ENCODE results near the gene FCHSD2. TPM values are rescaled to one million over a fixed set of nuclear protein-coding genes. Genes with fewer than 3 reads are reported as not detected.
"Not testable (repeated sequence)": the region's sequence is repeated elsewhere in the genome, so short reads cannot be mapped to it uniquely, and the experiment has no call there.

FCHSD2 gene
- polyA plus RNA-seq, 1 donor = 48.4 TPM

- DNase-seq = no peak
These were observed 130.8 kb downstream of the FCHSD2 start for GRCh38 chr11:73011126-73011817.

- no peak for DNase-seq
These were observed 132.1 kb downstream of the FCHSD2 start for GRCh38 chr11:73009972-73010371.

DNA sequence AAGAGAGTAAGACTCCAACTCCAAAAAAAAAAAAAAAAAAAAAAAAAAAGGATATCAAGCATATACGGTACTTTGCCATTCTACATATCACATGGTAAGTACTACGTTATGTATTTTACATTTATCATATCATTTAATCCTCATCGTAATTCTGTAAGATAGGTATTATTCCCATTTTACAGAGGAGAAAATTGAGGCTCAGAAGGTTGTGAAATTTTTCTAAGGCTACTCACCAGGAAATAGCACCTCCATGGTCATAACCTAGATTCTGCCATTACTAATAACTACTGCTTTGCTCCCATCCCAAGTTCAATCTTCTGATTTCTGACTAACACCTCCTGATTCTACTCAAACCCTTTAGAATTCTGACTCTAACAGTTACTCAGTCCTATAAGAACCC lies 138.0 kb downstream of the FCHSD2 start:
- DNase-seq = no peak

DNA sequence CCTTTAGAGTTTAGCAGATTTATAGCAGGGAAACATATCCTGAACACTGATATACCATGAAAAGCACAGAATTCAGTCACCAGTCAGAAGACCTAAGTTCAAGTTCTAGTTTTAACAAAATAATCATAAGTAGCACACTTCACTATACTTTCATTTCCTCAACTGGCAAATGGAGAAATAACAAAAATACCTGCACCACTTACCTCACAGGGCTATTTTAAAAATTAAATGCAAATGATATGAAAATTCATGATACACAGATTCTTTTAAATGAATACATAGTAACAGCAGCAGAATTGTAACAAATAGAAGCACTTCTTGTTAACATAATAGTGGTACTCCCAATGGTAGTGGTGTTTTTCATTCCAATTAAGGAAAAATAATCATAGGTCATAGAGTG lies 139.0 kb downstream of the FCHSD2 start:
- DNase-seq = no peak

- no peak for DNase-seq
These were observed 139.9 kb downstream of the FCHSD2 start for GRCh38 chr11:73002214-73002613.

DNA sequence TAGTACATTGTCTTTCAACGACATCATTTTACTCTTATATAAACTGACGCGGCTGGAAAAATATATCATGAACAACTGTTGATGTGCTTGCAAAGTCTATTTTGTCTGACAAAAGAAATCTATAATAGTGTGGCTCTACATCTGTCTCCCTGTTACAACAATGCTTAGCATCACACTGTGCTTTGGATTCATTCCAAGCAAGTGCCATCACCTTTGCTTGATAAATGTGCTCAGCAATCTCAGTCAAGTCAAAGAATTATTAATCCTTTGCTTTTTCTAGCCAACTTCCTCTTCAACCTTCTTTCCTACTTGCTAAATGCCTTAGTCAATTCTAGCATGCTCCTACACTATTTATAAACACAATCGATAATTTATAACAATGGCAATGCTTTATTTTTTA lies 140.5 kb downstream of the FCHSD2 start:
- DNase-seq = no peak

- no peak for DNase-seq
These were observed 143.4 kb downstream of the FCHSD2 start for GRCh38 chr11:72998676-72999075.

- DNase-seq = no peak
These were observed 145.2 kb downstream of the FCHSD2 start for GRCh38 chr11:72996959-72997358.

DNA sequence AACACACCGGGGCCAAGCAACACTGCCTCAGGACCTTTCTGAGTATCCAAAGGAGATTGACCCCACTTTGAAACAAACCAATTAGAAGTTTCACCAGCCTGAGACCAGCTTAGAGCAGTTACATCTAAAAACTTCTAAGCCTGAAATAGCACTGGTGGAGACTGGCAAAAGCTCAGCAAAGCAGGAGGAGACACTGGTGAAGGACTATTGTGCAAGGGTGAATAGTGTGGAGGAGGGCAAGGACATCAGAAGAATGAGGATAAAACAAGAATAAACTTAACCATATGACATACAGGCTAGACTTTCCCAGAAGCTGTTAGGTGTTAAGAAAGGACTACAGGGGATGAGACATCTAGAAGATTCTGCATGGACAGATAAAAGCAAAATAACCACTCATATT lies 152.4 kb downstream of the FCHSD2 start:
- no peak for DNase-seq

DNA sequence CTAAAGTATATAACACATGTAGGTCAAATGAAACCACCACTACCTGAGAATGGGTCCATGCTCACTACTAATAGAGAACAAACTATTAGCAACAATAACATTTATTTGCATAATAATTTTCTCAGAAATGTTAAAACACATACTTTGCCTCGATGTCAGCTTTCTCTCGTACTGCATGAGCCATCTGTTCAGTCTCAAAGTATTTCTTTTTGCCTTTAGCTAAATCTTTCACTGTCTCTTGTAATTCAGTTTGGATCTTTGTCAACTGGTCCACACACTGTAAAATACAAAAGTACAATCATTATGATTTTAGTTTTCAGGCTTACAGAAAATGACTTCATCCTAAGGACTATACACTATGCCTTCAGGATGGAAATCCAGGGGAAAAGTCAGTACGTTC lies 153.3 kb downstream of the FCHSD2 start:
- no peak for DNase-seq

GRCh38 chr11:72985645-72986044 lies 156.5 kb downstream of the FCHSD2 start:
- DNase-seq = no peak

DNA sequence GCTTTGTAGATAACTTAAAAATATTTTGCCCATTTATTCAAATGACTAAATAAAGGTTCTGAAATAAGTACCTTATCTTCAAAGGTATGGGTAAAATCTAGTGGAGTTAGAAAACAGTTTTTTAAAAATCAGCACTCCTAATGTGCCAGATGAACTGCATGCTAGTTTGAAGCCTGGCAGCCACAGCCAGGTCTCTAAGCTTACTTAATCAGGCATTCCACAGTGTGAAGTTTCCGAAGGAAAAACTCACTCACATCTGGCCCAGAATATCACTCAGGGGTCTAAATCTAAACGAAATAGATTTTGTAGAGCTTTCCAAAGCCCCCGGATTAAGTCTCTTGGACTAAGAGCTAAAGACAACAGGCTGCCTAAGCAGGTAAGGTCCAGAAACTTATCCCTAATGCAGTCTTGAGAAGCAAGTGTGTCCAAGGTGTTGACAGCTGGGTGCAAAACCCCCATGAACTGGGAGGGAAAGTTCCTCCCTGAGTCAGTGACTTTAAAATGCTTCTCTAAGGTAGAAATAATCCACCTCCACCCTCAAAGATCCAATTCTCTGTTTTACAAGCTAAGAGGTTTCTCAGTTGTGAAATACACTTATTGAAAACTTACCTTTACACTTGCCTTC lies 157.6 kb downstream of the FCHSD2 start:
- no peak for DNase-seq

DNA sequence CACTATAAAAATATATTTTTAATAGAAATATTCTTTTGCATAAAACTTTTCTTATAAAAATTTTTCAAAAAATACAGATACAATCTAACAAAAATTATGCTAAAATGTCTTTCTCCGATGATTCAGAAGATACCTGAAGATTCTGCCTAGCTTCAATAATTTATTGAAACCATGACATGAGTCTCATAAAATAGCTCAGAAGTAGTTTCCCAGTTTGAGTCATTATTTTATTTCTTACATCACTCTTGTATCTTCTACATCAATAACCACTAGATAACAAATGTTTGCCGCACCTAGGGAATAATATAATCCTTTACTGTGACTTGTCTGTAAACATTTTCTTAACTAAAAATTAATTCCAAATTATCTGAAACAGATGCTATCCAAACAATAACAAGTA lies 158.6 kb downstream of the FCHSD2 start:
- DNase-seq = no peak

DNA sequence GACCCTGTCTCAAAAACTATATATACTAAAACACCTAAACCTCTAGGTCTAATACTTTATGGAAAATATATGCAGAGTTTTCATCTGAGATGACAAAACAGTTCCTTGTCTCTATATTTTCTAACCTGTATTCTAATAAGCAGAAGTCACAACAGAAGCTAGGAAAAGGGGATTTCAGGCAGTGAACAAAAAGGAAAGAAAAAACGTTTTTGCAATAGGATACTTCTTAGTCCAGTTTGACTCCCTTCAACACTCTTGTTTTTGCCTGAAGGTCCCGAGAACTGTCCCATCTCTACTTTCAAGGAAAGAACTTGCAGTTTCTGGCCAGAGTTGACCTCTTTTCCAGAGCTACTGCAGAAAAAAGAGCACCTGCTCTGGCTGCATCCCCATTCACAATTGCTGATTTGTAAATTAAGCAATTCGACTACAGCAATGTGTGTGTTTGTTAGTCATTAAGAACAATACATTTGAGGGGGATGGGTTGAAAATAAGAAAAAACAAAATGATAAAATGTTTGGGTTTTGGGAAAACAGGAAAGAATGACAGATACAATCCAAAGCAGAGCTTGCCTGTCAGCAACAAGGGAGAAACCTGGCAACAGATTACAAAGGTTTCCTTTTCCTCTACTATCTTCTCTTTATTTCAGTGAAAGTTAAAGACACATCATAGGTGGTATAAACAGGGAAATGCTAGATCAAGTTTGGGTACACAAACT lies 160.0 kb downstream of the FCHSD2 start:
- no peak for DNase-seq

DNA sequence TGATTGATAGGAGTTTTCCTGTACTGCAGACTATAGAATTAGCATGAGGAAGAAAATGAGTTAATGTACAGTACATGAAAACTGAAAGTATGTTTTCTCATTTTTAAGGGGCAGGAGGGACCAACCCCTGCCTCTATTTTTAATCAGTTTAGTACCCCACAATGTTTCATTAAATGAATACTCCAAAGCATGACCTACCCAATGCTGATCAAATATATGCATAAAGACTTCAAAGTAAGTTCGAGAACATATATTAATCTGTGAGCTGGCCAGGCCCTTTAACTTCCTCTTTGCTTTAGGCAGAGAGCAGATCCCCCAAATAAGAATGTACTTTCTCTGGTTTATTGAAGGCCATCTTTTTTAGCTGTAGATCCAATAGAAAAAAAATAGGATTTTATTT lies 161.0 kb downstream of the FCHSD2 start:
- no peak for DNase-seq

GRCh38 chr11:72977782-72978181 lies 164.3 kb downstream of the FCHSD2 start:
- DNase-seq = not testable (repeated sequence)

DNA sequence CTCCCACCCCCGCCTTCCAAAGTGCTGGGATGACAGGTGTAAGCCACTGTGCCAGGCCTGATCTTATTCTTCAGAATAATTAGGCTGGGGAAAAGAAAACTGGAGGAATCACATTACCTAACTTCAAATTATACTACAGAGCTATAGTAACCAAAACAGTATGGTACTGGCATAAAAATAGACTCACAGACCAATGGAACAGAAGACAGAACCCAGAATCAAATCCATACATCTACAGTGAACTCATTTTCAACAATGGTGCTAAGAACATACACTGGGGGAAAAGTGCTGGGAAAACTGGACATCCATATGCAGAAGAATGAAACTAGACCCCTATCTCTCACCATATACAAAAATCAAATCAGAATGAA lies 165.6 kb downstream of the FCHSD2 start:
- not testable (repeated sequence) for DNase-seq

DNA sequence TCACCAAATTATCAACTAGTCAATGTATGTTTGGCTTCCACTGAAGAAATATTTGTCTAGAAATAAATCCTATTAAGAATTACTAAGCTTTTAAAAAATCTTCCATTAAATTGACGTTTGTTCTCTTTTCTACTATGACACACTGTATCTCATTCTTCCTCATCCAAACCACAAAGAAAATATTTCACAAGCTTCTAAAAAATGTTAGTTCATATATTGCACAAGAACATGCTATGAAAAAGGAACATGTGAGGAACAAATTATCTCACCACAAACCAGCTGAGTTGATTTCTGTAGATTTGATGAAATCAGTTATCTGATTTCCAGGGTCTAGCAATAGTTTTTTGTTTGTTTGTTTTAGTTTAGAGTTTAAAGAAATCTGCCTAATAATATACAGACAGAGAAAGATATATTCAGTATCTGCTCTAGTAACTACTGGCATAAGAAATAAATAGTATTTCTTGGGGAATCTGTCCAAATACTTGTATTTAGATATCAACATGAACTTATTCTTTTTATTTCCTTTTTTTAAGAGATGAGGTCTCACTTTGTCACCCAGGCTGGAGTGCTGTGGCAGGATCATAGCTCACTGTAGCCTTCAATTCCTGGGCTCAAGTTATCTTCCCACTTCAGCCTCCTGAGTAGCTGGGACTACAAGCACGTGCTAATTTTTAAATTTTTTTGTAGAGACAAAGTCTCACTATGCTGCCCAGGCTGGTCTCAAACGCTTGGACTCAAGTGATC lies 166.2 kb downstream of the FCHSD2 start:
- DNase-seq = no peak

- no peak for DNase-seq
These were observed 167.5 kb downstream of the FCHSD2 start for GRCh38 chr11:72974487-72975205.

DNA sequence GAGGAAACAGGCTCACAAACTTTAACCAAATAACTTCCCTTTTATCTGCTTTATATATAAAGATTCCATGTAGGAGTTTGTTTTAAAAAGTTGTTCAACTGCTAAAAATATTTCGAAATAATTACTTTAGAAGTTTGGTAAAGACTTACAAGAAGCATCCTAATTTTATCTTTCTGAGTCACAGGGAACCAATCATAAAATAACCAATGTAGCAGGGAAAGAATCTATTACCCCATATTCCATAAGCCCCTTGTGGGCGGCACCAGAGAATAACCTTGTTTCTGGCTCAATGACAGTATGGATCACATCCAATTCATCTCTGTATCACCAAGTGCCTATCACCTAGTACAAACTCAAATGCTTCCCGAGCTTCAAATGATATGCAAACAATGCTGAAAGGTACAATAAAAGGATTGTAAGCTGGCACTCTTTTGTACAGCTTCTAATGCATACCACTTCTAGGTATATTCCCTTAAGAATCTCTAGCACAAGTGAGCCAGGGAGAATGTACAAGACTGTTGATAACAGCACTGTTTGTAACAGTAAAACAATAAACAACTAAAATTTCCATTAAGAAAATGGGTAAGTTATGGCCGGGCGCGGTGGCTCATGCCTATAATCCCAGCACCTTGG lies 169.5 kb downstream of the FCHSD2 start:
- DNase-seq = no peak

GRCh38 chr11:72971192-72971967 lies 170.7 kb downstream of the FCHSD2 start:
- no peak for DNase-seq

Measured in left kidney (tissue), 2 donors.